GM12872 (cell line): Measurements from ENCODE around the gene ABCC9.

Source experiments
- TF ChIP-seq, protein P1 (sequence below): IDR thresholded peaks from 3 replicates; pipeline ENCODE4 v1.5.1; 2011; ENCODE audit warnings: low read depth, mild to moderate bottlenecking, low read length, moderate library complexity; ENCODE audit not compliant: insufficient read depth

ABCC9 gene

GRCh38 chr12:21980544-21980943 lies 39.3 kb upstream of the ABCC9 start:
- TF ChIP-seq, protein P1, sequence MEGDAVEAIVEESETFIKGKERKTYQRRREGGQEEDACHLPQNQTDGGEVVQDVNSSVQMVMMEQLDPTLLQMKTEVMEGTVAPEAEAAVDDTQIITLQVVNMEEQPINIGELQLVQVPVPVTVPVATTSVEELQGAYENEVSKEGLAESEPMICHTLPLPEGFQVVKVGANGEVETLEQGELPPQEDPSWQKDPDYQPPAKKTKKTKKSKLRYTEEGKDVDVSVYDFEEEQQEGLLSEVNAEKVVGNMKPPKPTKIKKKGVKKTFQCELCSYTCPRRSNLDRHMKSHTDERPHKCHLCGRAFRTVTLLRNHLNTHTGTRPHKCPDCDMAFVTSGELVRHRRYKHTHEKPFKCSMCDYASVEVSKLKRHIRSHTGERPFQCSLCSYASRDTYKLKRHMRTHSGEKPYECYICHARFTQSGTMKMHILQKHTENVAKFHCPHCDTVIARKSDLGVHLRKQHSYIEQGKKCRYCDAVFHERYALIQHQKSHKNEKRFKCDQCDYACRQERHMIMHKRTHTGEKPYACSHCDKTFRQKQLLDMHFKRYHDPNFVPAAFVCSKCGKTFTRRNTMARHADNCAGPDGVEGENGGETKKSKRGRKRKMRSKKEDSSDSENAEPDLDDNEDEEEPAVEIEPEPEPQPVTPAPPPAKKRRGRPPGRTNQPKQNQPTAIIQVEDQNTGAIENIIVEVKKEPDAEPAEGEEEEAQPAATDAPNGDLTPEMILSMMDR, result no peak

DNA sequence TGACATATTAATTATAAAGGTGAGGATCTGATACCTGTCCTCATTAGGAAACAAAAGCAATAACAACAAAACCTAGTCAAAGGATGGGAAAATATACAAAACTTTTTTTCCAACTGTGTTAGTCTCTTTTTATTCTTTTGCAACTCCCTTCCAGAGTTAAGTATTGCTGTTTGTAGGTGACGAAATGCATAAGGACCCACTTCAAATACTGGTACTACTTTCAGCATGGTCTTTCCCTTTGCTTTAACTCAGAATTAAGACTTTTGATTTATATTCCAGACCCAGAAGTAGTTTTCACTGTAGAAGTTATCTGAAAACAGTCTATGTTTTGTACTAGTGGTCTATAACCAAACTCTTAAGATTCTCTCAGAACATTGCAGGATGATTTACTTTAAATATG lies 34.1 kb upstream of the ABCC9 start:
- TF ChIP-seq, protein P1, result no peak

DNA sequence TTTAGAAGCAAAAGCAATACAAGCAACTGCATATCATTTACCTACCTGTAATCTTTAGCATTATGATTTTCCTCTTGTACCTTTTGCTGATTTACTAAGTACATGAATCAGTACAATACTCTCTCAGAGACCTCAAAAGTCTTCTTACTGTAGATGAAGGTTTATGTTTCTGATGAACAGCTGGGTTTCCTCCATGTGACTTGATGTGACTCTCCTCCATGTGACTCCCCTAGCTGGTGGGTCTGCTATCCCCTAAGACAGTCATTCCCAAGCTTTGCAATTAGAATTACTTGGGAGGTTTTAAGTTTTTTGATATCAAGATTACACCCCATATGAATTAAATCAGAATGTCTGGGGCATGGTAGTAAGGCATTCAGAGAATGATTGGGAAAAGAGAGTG lies 32.0 kb upstream of the ABCC9 start:
- TF ChIP-seq, protein P1, result no peak

GRCh38 chr12:21972055-21972454 lies 30.8 kb upstream of the ABCC9 start:
- TF ChIP-seq, protein P1, result no peak

GRCh38 chr12:21971344-21971743 lies 30.1 kb upstream of the ABCC9 start:
- TF ChIP-seq, protein P1, result no peak

- TF ChIP-seq, protein P1, result no peak
These were observed 21.6 kb upstream of the ABCC9 start for GRCh38 chr12:21962821-21963220.

DNA sequence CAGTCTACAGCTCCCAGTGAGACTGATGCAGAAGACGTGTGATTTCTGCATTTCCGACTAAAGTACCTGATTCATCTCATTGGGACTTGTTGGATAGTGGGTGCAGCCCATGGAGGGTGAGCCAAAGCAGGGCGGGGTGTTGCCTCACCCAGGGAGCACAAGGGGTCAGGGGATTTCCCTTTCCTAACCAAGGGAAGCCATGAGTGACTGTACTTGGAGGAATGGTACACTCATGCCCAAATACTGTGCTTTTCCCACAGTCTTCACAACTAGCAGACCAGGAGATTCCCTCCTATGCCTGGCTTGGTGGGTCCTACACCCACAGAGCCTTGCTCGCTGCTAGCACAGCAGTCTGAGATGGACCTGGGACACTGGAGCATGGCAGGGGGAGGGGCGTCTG lies 21.0 kb upstream of the ABCC9 start:
- TF ChIP-seq, protein P1, result no peak

GRCh38 chr12:21950649-21951048 lies 9.4 kb upstream of the ABCC9 start:
- TF ChIP-seq, protein P1, result no peak
